GM23338 (cell line): ENCODE results near the gene AMBP.

Source experiments
- EZH2 ChIP-seq: fragments of 200-600 bp; sonication (generic); IDR thresholded peaks from one replicate; pipeline ENCODE4 v1.8.0; 2017; ENCODE audit warnings: antibody characterized with exemption, mild to moderate bottlenecking, low read depth; ENCODE audit not compliant: unreplicated experiment
- EZH2phosphoT487 ChIP-seq: fragments of 200-600 bp; sonication (generic); IDR thresholded peaks from one replicate; pipeline ENCODE4 v1.8.1; 2018; ENCODE audit warnings: antibody characterized with exemption; ENCODE audit not compliant: unreplicated experiment
- JUNB ChIP-seq: IDR thresholded peaks from one replicate; pipeline ENCODE4 v1.6.1; 2016; ENCODE audit warnings: antibody characterized with exemption; ENCODE audit not compliant: unreplicated experiment
- NANOG ChIP-seq: IDR thresholded peaks from 2 replicates; pipeline ENCODE4 v1.6.1; 2016; ENCODE audit warnings: antibody characterized with exemption, borderline replicate concordance
- POLR2AphosphoS5 ChIP-seq: IDR thresholded peaks from 2 replicates; pipeline ENCODE4 v1.6.1; 2016; ENCODE audit warnings: antibody characterized with exemption, low read depth
- REST ChIP-seq: IDR thresholded peaks from one replicate; pipeline ENCODE4 v1.6.1; 2018; ENCODE audit warnings: antibody characterized with exemption; ENCODE audit not compliant: unreplicated experiment
- STAT1 ChIP-seq: IDR thresholded peaks from one replicate; pipeline ENCODE4 v1.6.1; 2016; ENCODE audit warnings: antibody characterized with exemption; ENCODE audit not compliant: unreplicated experiment
- ZNF114 ChIP-seq: fragments of 250-450 bp; sonication (Bioruptor Pico); IDR thresholded peaks from 2 replicates; pipeline ENCODE4 v1.5.0; 2020; ENCODE audit warnings: mild to moderate bottlenecking, moderate library complexity
- TF ChIP-seq, protein P1 (sequence below), 2 experiments: fragments of 200-600 bp in 1 of 2; sonication (generic) in 1 of 2; conservative IDR thresholded peaks; 2 replicates each; pipeline versions ENCODE4 v1.5.1 to v1.6.1; 2016 to 2017; ENCODE audit warnings: antibody characterized with exemption in 2 of 2, low read depth in 2 of 2, mild to moderate bottlenecking in 2 of 2, moderate library complexity in 1 of 2
- TF ChIP-seq, protein P2 (sequence below): fragments of 250-450 bp; sonication (Bioruptor Pico); IDR thresholded peaks from 2 replicates; pipeline ENCODE4 v1.5.0; 2020; ENCODE audit warnings: mild to moderate bottlenecking, moderate library complexity

GRCh38 chr9:114025760-114026159 is 52.3 kb downstream of the AMBP start:
- TF ChIP-seq REST = no peak
- TF ChIP-seq, protein P1, sequence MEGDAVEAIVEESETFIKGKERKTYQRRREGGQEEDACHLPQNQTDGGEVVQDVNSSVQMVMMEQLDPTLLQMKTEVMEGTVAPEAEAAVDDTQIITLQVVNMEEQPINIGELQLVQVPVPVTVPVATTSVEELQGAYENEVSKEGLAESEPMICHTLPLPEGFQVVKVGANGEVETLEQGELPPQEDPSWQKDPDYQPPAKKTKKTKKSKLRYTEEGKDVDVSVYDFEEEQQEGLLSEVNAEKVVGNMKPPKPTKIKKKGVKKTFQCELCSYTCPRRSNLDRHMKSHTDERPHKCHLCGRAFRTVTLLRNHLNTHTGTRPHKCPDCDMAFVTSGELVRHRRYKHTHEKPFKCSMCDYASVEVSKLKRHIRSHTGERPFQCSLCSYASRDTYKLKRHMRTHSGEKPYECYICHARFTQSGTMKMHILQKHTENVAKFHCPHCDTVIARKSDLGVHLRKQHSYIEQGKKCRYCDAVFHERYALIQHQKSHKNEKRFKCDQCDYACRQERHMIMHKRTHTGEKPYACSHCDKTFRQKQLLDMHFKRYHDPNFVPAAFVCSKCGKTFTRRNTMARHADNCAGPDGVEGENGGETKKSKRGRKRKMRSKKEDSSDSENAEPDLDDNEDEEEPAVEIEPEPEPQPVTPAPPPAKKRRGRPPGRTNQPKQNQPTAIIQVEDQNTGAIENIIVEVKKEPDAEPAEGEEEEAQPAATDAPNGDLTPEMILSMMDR (conservative IDR thresholded peaks at IDR 0.05; ENCODE audit: low read depth in 2 of 2) = no peak
- TF ChIP-seq JUNB = no peak
- no peak for TF ChIP-seq EZH2
- no peak for TF ChIP-seq EZH2phosphoT487
- no peak for TF ChIP-seq NANOG
- TF ChIP-seq POLR2AphosphoS5 = no peak
- no peak for TF ChIP-seq ZNF114 (CRISPR knock-in tag)
- TF ChIP-seq, protein P2, sequence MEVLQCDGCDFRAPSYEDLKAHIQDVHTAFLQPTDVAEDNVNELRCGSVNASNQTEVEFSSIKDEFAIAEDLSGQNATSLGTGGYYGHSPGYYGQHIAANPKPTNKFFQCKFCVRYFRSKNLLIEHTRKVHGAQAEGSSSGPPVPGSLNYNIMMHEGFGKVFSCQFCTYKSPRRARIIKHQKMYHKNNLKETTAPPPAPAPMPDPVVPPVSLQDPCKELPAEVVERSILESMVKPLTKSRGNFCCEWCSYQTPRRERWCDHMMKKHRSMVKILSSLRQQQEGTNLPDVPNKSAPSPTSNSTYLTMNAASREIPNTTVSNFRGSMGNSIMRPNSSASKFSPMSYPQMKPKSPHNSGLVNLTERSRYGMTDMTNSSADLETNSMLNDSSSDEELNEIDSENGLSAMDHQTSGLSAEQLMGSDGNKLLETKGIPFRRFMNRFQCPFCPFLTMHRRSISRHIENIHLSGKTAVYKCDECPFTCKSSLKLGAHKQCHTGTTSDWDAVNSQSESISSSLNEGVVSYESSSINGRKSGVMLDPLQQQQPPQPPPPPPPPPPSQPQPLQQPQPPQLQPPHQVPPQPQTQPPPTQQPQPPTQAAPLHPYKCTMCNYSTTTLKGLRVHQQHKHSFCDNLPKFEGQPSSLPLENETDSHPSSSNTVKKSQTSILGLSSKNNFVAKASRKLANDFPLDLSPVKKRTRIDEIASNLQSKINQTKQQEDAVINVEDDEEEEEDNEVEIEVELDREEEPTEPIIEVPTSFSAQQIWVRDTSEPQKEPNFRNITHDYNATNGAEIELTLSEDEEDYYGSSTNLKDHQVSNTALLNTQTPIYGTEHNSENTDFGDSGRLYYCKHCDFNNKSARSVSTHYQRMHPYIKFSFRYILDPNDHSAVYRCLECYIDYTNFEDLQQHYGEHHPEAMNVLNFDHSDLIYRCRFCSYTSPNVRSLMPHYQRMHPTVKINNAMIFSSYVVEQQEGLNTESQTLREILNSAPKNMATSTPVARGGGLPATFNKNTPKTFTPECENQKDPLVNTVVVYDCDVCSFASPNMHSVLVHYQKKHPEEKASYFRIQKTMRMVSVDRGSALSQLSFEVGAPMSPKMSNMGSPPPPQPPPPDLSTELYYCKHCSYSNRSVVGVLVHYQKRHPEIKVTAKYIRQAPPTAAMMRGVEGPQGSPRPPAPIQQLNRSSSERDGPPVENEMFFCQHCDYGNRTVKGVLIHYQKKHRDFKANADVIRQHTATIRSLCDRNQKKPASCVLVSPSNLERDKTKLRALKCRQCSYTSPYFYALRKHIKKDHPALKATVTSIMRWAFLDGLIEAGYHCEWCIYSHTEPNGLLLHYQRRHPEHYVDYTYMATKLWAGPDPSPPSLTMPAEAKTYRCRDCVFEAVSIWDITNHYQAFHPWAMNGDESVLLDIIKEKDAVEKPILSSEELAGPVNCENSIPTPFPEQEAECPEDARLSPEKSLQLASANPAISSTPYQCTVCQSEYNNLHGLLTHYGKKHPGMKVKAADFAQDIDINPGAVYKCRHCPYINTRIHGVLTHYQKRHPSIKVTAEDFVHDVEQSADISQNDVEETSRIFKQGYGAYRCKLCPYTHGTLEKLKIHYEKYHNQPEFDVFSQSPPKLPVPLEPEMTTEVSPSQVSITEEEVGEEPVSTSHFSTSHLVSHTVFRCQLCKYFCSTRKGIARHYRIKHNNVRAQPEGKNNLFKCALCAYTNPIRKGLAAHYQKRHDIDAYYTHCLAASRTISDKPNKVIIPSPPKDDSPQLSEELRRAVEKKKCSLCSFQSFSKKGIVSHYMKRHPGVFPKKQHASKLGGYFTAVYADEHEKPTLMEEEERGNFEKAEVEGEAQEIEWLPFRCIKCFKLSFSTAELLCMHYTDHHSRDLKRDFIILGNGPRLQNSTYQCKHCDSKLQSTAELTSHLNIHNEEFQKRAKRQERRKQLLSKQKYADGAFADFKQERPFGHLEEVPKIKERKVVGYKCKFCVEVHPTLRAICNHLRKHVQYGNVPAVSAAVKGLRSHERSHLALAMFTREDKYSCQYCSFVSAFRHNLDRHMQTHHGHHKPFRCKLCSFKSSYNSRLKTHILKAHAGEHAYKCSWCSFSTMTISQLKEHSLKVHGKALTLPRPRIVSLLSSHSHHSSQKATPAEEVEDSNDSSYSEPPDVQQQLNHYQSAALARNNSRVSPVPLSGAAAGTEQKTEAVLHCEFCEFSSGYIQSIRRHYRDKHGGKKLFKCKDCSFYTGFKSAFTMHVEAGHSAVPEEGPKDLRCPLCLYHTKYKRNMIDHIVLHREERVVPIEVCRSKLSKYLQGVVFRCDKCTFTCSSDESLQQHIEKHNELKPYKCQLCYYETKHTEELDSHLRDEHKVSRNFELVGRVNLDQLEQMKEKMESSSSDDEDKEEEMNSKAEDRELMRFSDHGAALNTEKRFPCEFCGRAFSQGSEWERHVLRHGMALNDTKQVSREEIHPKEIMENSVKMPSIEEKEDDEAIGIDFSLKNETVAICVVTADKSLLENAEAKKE (CRISPR knock-in tag) = no peak
- TF ChIP-seq STAT1 = no peak
